PFSK-1 (cell line): ENCODE data around the gene PRICKLE3.

Experiments used
- FOXP2 ChIP-seq: optimal IDR thresholded peaks from 2 replicates; pipeline ENCODE3; 2011; ENCODE audit warnings: borderline replicate concordance, control low read depth, inconsistent platforms; ENCODE audit not compliant: insufficient read depth; ENCODE audit errors: extremely low read length, extremely low read depth
- POLR2AphosphoS5 ChIP-seq: IDR thresholded peaks from 2 replicates; pipeline ENCODE4 v1.6.1; 2012; ENCODE audit warnings: low read depth, mild to moderate bottlenecking, control low read depth, low read length, moderate library complexity
- REST ChIP-seq, 2 experiments: IDR thresholded peaks; 2 replicates each; pipeline versions ENCODE4 v1.6.1 to v1.8.0; 2011 to 2012; ENCODE audit warnings: low read depth in 2 of 2, low read length in 2 of 2, control low read depth in 1 of 2, inconsistent platforms in 1 of 2, mild to moderate bottlenecking in 1 of 2, moderate library complexity in 1 of 2; ENCODE audit not compliant: insufficient read depth in 1 of 2
- SIN3A ChIP-seq: IDR thresholded peaks from 2 replicates; pipeline ENCODE4 v1.6.1; 2012; ENCODE audit warnings: mild to moderate bottlenecking, low read length, moderate library complexity, borderline replicate concordance; ENCODE audit not compliant: insufficient read depth
- TAF1 ChIP-seq: IDR thresholded peaks from 2 replicates; pipeline ENCODE4 v1.6.1; 2012; ENCODE audit warnings: low read length, control low read depth, borderline replicate concordance; ENCODE audit not compliant: insufficient read depth

- no peak for TF ChIP-seq POLR2AphosphoS5
- TF ChIP-seq TAF1 = no peak
- no peak for TF ChIP-seq REST (IDR thresholded peaks at IDR 0.05; ENCODE audit: insufficient read depth in 1 of 2, low read depth in 2 of 2, low read length in 2 of 2)
- TF ChIP-seq SIN3A = no peak
- no peak for TF ChIP-seq FOXP2
These were observed 11.4 kb upstream of the PRICKLE3 start for GRCh38 chrX:49197543-49198087.
